GM19328 (cell line): Measurements from ENCODE around the gene SLC22A31.
"Not testable (repeated sequence)": the region's sequence is repeated elsewhere in the genome, so short reads cannot be mapped to it uniquely, and the experiment has no call there.

Source experiments
- ATAC-seq: cut with Tn5 transposase; IDR thresholded peaks from one replicate; pipeline ENCODE4 v1.9.1; 2021; ENCODE audit warnings: mild to moderate bottlenecking, moderate library complexity; ENCODE audit not compliant: unreplicated experiment

SLC22A31 gene

GRCh38 chr16:89167425-89167941 is 32.9 kb downstream of the SLC22A31 start:
- ATAC-seq: no peak

- no peak for ATAC-seq
Observed at GRCh38 chr16:89166696-89167424, 33.5 kb downstream of the SLC22A31 start.

GRCh38 chr16:89165681-89165979 is 34.7 kb downstream of the SLC22A31 start:
- ATAC-seq: not testable (repeated sequence)

GRCh38 chr16:89164847-89165680 is 35.3 kb downstream of the SLC22A31 start:
- no peak for ATAC-seq

- ATAC-seq: no peak
Observed at GRCh38 chr16:89164436-89164835, 35.9 kb downstream of the SLC22A31 start.

GRCh38 chr16:89163297-89163696 is 37.0 kb downstream of the SLC22A31 start:
- no peak for ATAC-seq

- ATAC-seq: no peak
Observed at GRCh38 chr16:89161763-89162713, 38.3 kb downstream of the SLC22A31 start.

- no peak for ATAC-seq
Observed at GRCh38 chr16:89160977-89161701, 39.2 kb downstream of the SLC22A31 start.

- ATAC-seq: no peak
Observed at GRCh38 chr16:89159850-89160354, 40.4 kb downstream of the SLC22A31 start.

GRCh38 chr16:89159066-89159849 is 41.1 kb downstream of the SLC22A31 start:
- no peak for ATAC-seq

GRCh38 chr16:89157778-89158177 is 42.6 kb downstream of the SLC22A31 start:
- ATAC-seq: no peak

- ATAC-seq: no peak
Observed at GRCh38 chr16:89156740-89157645, 43.3 kb downstream of the SLC22A31 start.

GRCh38 chr16:89155851-89156739 is 44.2 kb downstream of the SLC22A31 start:
- ATAC-seq: no peak

- ATAC-seq: no peak
Observed at GRCh38 chr16:89155184-89155679, 45.1 kb downstream of the SLC22A31 start.

GRCh38 chr16:89154390-89155183 is 45.8 kb downstream of the SLC22A31 start:
- ATAC-seq: no peak

GRCh38 chr16:89153848-89154271 is 46.5 kb downstream of the SLC22A31 start:
- no peak for ATAC-seq
